Measurements from ENCODE around the gene SYT1. TPM values are rescaled to one million over a fixed set of nuclear protein-coding genes. Genes with fewer than 3 reads are reported as not detected.

Gene SYT1
- total and polyA plus RNA-seq, 12 donors: 0.03 to 0.36 (median 0.15) TPM; not detected in 5

GRCh38 chr12:79006306-79006705 is 141.7 kb downstream of the SYT1 start:
- Histone ChIP-seq H3K27me3 (peaks cover 0 to 7% (median 0%) of the 10 kb centered on the region in 7 donors), H3K36me3 (no peaks in the 10 kb centered on the region), H3K9me3 (no peaks in the 10 kb centered on the region), H3K4me1 (no peaks in the 10 kb centered on the region), H3K4me3 (no peak overlapping the region), H3K27ac (no peak overlapping the region)
- DNase-seq (no peak), ATAC-seq (no peak)
- intact Hi-C loops (cut with DNase I): no loop called here
- 55% methylated on average over 1 of the region's 1 CpG for WGBS, 2 donors
- no peak for TF ChIP-seq CTCF (IDR thresholded peaks at IDR 0.05)

DNA sequence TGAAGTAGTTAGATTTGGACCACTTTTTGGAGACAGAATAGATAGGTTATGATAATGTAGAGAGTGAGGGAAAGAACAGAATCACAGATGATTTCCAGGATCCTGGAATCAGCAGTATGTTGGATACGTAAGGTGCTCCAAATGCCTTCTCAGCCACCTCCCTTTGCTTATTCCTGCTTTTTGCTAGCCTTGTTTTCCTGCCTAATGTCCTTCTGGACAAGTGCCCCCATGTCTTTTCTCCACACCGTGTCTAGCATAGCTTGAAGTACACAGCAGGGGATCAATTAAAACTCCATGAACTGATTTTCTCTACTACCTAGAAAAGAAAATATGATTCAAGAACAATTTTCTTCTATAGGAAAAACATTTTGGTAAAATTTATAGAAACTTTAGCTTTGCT is 144.0 kb downstream of the SYT1 start:
- no peak for ATAC-seq
- DNase-seq: no peak
- Histone ChIP-seq H3K36me3 (no peaks in the 10 kb centered on the region), H3K27me3 (peaks cover 0 to 7% (median 0%) of the 10 kb centered on the region in 7 donors), H3K4me1 (no peaks in the 10 kb centered on the region), H3K4me3 (no peak overlapping the region), H3K27ac (no peak overlapping the region), H3K9me3 (no peaks in the 10 kb centered on the region)
- intact Hi-C loops (cut with DNase I): no loop called here
- no peak for TF ChIP-seq CTCF (IDR thresholded peaks at IDR 0.05)
- WGBS, 2 donors: 85 to 87% methylated on average over 2 of the region's 2 CpGs

GRCh38 chr12:79012636-79013035 is 148.1 kb downstream of the SYT1 start:
- no peak for ATAC-seq
- WGBS, 2 donors: 76 to 81% methylated on average over 3 of the region's 3 CpGs
- intact Hi-C loops (cut with DNase I): no loop called here

DNA sequence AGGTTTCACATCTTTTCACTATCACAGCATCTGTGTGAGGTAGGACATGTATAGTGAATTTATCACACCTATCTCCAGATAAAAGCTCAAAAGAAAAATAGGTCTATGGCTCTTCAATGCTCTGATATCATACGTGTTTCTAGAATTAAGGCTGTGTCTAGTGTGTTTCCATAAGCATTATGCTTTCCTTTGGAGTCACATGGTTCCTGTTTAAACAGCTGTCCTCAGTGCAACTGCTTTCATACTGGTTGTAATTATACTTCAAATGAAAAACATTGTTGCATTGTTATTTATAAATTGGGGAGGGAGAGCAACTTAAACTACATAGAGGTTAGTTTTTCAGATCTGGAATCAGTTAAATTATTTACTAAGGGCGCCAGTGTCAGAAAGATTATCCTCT is 151.6 kb downstream of the SYT1 start:
- Histone ChIP-seq H3K36me3 (no peaks in the 10 kb centered on the region), H3K4me3 (no peak overlapping the region), H3K9me3 (no peaks in the 10 kb centered on the region), H3K4me1 (no peaks in the 10 kb centered on the region), H3K27ac (no peak overlapping the region), H3K27me3 (no peaks in the 10 kb centered on the region)
- DNase-seq (no peak), ATAC-seq (no peak)
- TF ChIP-seq CTCF (IDR thresholded peaks at IDR 0.05): no peak
- intact Hi-C loops (cut with DNase I): no loop called here
- 58 to 76% methylated on average over 2 of the region's 2 CpGs for WGBS, 2 donors

More at GRCh38 chr12:79012636-79013035, 148.1 kb downstream of the SYT1 start:
- Histone ChIP-seq H3K27ac (no peak overlapping the region), H3K9me3 (no peaks in the 10 kb centered on the region), H3K4me1 (no peaks in the 10 kb centered on the region), H3K27me3 (peaks cover 0 to 7% (median 0%) of the 10 kb centered on the region in 7 donors), H3K36me3 (no peaks in the 10 kb centered on the region), H3K4me3 (no peak overlapping the region)
- DNase-seq: no peak
- TF ChIP-seq CTCF (IDR thresholded peaks at IDR 0.05): no peak

Measured in heart right ventricle (tissue), 16 donors.